Esophagus squamous epithelium (tissue), 5 donors: ENCODE results near the gene HAUS7. TPM values are rescaled to one million over a fixed set of nuclear protein-coding genes. Genes with fewer than 3 reads are reported as not detected.

Experiments
- DNase-seq: peaks from one replicate; lab custom pipeline; 2025; lab: John Stamatoyannopoulos, UW
- H3K27ac ChIP-seq, 4 donors: fragments of 200-600 bp; sonication (generic); one replicate each; pipeline ENCODE4 v1.5.1; 2016 to 2019; ENCODE audit warnings: mild to moderate bottlenecking in 1 of 4
- H3K27me3 ChIP-seq, 4 donors: fragments of 200-600 bp; sonication (generic); 1 replicate in 3 of 4; 2 replicates in 1 of 4; pipeline versions ENCODE4 v1.5.1 to v1.6.0; 2017 to 2021; ENCODE audit warnings: antibody characterized with exemption in 1 of 4
- H3K36me3 ChIP-seq, 3 donors: fragments of 200-600 bp; sonication (generic); one replicate each; pipeline ENCODE4 v1.5.1; 2016 to 2019
- H3K4me1 ChIP-seq, 3 donors: fragments of 200-600 bp; sonication (generic); one replicate each; pipeline ENCODE4 v1.5.1; 2017 to 2019
- H3K4me3 ChIP-seq, 4 donors: fragments of 200-600 bp; sonication (generic); 1 replicate in 3 of 4; 2 replicates in 1 of 4; pipeline ENCODE4 v1.5.1; 2016 to 2019; ENCODE audit warnings: mild to moderate bottlenecking in 2 of 4, moderate library complexity in 1 of 4
- H3K9me3 ChIP-seq, 3 donors: fragments of 200-600 bp; sonication (generic); one replicate each; pipeline ENCODE4 v1.5.1; 2016 to 2019
- POLR2A ChIP-seq, 4 donors: fragments of 450-650 bp; IDR thresholded peaks; one replicate each; pipeline ENCODE4 v1.6.1; 2017; ENCODE audit warnings: antibody characterized with exemption in 4 of 4, mild to moderate bottlenecking in 4 of 4, moderate library complexity in 3 of 4
- WGBS, 2 donors: methylation state at CpG; one replicate each; pipeline ENCODE4 v1.1.5; 2018; 5-methylcytosine and 5-hydroxymethylcytosine counted together
- intact Hi-C: fragments of 100-400 bp; cut with DNase I; formaldehyde crosslinking; loops from one replicate; pipeline ENCODE4 v1.15.0; 2022
- total RNA-seq, 4 donors: library from RNA; depleted of rRNA; stranded (reverse); fragments of >200 nt; gene quantifications; one replicate each; pipeline ENCODE4 v1.1.0, GENCODE V29; 2016
- TF ChIP-seq, protein P1 (sequence below), 6 experiments: fragments of 450-650 bp in 4 of 6; fragments of 200-600 bp in 2 of 6; sonication (generic) in 2 of 6; IDR thresholded peaks; one replicate each; pipeline ENCODE4 v1.5.1; 2016 to 2019; ENCODE audit warnings: antibody characterized with exemption in 6 of 6, mild to moderate bottlenecking in 4 of 6, moderate library complexity in 4 of 6
- donor health status: DM: yes; HTN: yes; CAD: no.

HAUS7 gene
- total RNA-seq, 4 donors from 2014 or later: 8.8 to 21.0 (median 12.1) TPM

GRCh38 chrX:153491918-153492317 lies 21.5 kb upstream of the HAUS7 start:
- H3K4me1 ChIP-seq: peaks cover 10 to 64% (median 19%) of the 10 kb centered on the region in 3 donors
- H3K4me3 ChIP-seq: no peak overlapping the region
- H3K27me3 ChIP-seq: peaks cover 0 to 13% (median 0%) of the 10 kb centered on the region in 4 donors
- no peak for DNase-seq
- H3K27ac ChIP-seq: no peak overlapping the region
- H3K9me3 ChIP-seq: no peaks in the 10 kb centered on the region
- intact Hi-C loops: no loop called here
- TF ChIP-seq, protein P1, sequence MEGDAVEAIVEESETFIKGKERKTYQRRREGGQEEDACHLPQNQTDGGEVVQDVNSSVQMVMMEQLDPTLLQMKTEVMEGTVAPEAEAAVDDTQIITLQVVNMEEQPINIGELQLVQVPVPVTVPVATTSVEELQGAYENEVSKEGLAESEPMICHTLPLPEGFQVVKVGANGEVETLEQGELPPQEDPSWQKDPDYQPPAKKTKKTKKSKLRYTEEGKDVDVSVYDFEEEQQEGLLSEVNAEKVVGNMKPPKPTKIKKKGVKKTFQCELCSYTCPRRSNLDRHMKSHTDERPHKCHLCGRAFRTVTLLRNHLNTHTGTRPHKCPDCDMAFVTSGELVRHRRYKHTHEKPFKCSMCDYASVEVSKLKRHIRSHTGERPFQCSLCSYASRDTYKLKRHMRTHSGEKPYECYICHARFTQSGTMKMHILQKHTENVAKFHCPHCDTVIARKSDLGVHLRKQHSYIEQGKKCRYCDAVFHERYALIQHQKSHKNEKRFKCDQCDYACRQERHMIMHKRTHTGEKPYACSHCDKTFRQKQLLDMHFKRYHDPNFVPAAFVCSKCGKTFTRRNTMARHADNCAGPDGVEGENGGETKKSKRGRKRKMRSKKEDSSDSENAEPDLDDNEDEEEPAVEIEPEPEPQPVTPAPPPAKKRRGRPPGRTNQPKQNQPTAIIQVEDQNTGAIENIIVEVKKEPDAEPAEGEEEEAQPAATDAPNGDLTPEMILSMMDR (IDR thresholded peaks at IDR 0.05): no peak
- TF ChIP-seq POLR2A (IDR thresholded peaks at IDR 0.05): no peak
- H3K36me3 ChIP-seq: no peaks in the 10 kb centered on the region
- no CpG with 5 or more reads among the region's 11 CpGs for WGBS, 2 donors

DNA sequence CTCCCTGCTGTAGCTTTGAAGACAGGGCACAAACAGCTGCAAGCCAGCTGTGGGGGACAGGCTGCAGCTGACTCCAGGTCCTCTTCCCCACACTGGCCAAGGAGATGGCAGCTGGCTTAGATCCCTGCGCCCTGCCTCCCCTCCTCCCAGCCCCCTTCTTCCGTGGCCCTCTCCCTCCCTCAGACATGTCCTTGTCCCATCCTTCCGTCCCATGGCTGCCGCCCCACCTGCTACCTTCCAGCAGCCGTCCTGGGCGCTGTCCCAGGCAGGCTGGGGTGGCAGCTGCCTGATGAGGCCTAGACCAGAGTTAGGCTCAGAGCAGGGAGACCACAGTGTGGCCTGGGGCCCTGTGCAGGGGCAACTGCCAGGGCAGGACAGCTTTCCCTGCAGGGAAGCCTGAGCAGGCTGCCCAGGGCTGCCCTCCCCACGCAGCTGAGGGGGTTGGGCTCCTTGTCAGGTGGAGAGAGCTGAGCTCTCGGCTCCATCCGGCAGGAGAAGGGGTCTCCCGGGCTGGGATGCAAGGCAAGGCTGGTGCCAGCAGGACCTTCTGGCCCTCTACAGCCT lies 21.1 kb upstream of the HAUS7 start:
- no peak for DNase-seq
- no peak overlapping the region for H3K27ac ChIP-seq
- H3K9me3 ChIP-seq: no peaks in the 10 kb centered on the region
- H3K27me3 ChIP-seq: peaks cover 0 to 13% (median 0%) of the 10 kb centered on the region in 4 donors
- no peak for TF ChIP-seq POLR2A (IDR thresholded peaks at IDR 0.05)
- TF ChIP-seq, protein P1 (IDR thresholded peaks at IDR 0.05): no peak
- 51% methylated on average over 3 of the region's 10 CpGs; no CpG with 5 or more reads in 1 of the 2 donors for whole genome bisulfite sequencing, 2 donors
- intact Hi-C loops: no loop called here
- H3K4me1 ChIP-seq: peaks cover 10 to 67% (median 19%) of the 10 kb centered on the region in 3 donors
- H3K4me3 ChIP-seq: no peak overlapping the region
- no peaks in the 10 kb centered on the region for H3K36me3 ChIP-seq

- peaks cover 10 to 59% (median 19%) of the 10 kb centered on the region in 3 donors for H3K4me1 ChIP-seq
- intact Hi-C loops: no loop called here
- H3K4me3 ChIP-seq: no peak overlapping the region
- H3K27me3 ChIP-seq: peaks cover 0 to 3% (median 0%) of the 10 kb centered on the region in 4 donors
- H3K36me3 ChIP-seq: no peaks in the 10 kb centered on the region
- TF ChIP-seq, protein P1 (IDR thresholded peaks at IDR 0.05): no peak
- TF ChIP-seq POLR2A (IDR thresholded peaks at IDR 0.05): no peak
- H3K9me3 ChIP-seq: no peaks in the 10 kb centered on the region
- 54% methylated on average over 3 of the region's 20 CpGs; no CpG with 5 or more reads in 1 of the 2 donors for WGBS, 2 donors
- DNase-seq: no peak
- H3K27ac ChIP-seq: no peak overlapping the region
Measured at GRCh38 chrX:153490217-153490930, 20.0 kb upstream of the HAUS7 start.

- WGBS, 2 donors: 20 to 54% methylated on average over 2 to 5 of the region's 27 CpGs
- H3K36me3 ChIP-seq: no peaks in the 10 kb centered on the region
- intact Hi-C loops: no loop called here
- no peaks in the 10 kb centered on the region for H3K9me3 ChIP-seq
- no peak for DNase-seq
- peaks cover 10 to 40% (median 19%) of the 10 kb centered on the region in 3 donors for H3K4me1 ChIP-seq
- H3K27me3 ChIP-seq: no peaks in the 10 kb centered on the region
- H3K27ac ChIP-seq: peak overlapping the region in 2 of 4 donors; percentile 59 to 65
- TF ChIP-seq POLR2A (IDR thresholded peaks at IDR 0.05): no peak
- TF ChIP-seq, protein P1 (IDR thresholded peaks at IDR 0.05): no peak
- H3K4me3 ChIP-seq: no peak overlapping the region
Measured at GRCh38 chrX:153488231-153488914, 18.0 kb upstream of the HAUS7 start.
